NCI-H1694 (cell line): ENCODE data around the gene MRPL12.
"Not testable (repeated sequence)": the region's sequence is repeated elsewhere in the genome, so short reads cannot be mapped to it uniquely, and the experiment has no call there.

Source experiments
- DNase-seq: peaks from one replicate; lab custom pipeline; 2025; lab: John Stamatoyannopoulos, UW

MRPL12 gene

GRCh38 chr17:81702934-81703746, at the start of gene MRPL12:
TSS of gene MRPL12 (plus strand) at chr17:81703367. CDS start at chr17:81703502, 135 bp downstream.
- peak; percentile 90 for DNase-seq

GRCh38 chr17:81655378-81656117, 47.6 kb upstream of the MRPL12 start:
- no peak for DNase-seq

- no peak for DNase-seq
These were observed 46.9 kb upstream of the MRPL12 start, which contains the start of gene PDE6G for GRCh38 chr17:81656118-81656743. TSS of gene PDE6G (minus strand) at chr17:81656542. CDS start at chr17:81653305, 3,237 bp downstream.

GRCh38 chr17:81656835-81657234, 46.3 kb upstream of the MRPL12 start:
- DNase-seq, result no peak

GRCh38 chr17:81659038-81659437, 44.1 kb upstream of the MRPL12 start:
- DNase-seq, result no peak

GRCh38 chr17:81660441-81660840, 42.7 kb upstream of the MRPL12 start:
- DNase-seq, result no peak

GRCh38 chr17:81662002-81662401, 41.2 kb upstream of the MRPL12 start:
- no peak for DNase-seq

GRCh38 chr17:81664051-81664470, 39.1 kb upstream of the MRPL12 start:
- DNase-seq, result no peak

- DNase-seq, result no peak
These were observed 37.7 kb upstream of the MRPL12 start for GRCh38 chr17:81665205-81666091.

GRCh38 chr17:81666092-81666341, 37.1 kb upstream of the MRPL12 start:
- DNase-seq, result no peak

GRCh38 chr17:81666342-81667191, 36.6 kb upstream of the MRPL12 start, which contains the start of the genes CCDC137 and OXLD1:
TSS of gene CCDC137 (plus strand) at chr17:81666737. CDS start at chr17:81666767, 30 bp downstream.
TSS of gene OXLD1 (minus strand) at chr17:81666605. CDS start at chr17:81666577, 28 bp downstream.
- DNase-seq, result peak; percentile 82

- no peak for DNase-seq
These were observed 35.4 kb upstream of the MRPL12 start for GRCh38 chr17:81667754-81668153.

- DNase-seq, result no peak
These were observed 30.7 kb upstream of the MRPL12 start for GRCh38 chr17:81672504-81672903.

- no peak for DNase-seq
These were observed 30.2 kb upstream of the MRPL12 start for GRCh38 chr17:81672954-81673353.

- no peak for DNase-seq
These were observed 29.5 kb upstream of the MRPL12 start for GRCh38 chr17:81673561-81674258.

- not testable (repeated sequence) for DNase-seq
These were observed 27.5 kb upstream of the MRPL12 start for GRCh38 chr17:81675515-81676221.

- no peak for DNase-seq
These were observed 26.3 kb upstream of the MRPL12 start for GRCh38 chr17:81676906-81677305.

- no peak for DNase-seq
These were observed 23.0 kb upstream of the MRPL12 start for GRCh38 chr17:81680150-81680549.

- no peak for DNase-seq
These were observed 21.5 kb upstream of the MRPL12 start for GRCh38 chr17:81681672-81682071.
